Prostate gland (tissue), 2 donors: Measurements from ENCODE around the gene TLR6. TPM values are rescaled to one million over a fixed set of nuclear protein-coding genes. Genes with fewer than 3 reads are reported as not detected.

Source experiments
- DNase-seq: peaks from one replicate; pipeline ENCODE4 v3.0.0-alpha.2; 2019; ENCODE audit warnings: low spot score
- H3K27ac ChIP-seq, 2 donors: fragments of 200-600 bp; sonication (generic); 2 replicates each; pipeline ENCODE4 v1.5.1; 2017 to 2019
- H3K27me3 ChIP-seq: fragments of 200-600 bp; sonication (generic); replicated peaks from 2 replicates; pipeline ENCODE4 v1.5.1; 2019; ENCODE audit not compliant: insufficient read depth
- H3K36me3 ChIP-seq, 2 donors: fragments of 200-600 bp; sonication (generic); 1 replicate in 1 of 2; 2 replicates in 1 of 2; pipeline versions ENCODE4 v1.5.1 to v1.8.1; 2017 to 2019
- H3K4me1 ChIP-seq: fragments of 200-600 bp; sonication (generic); replicated peaks from 2 replicates; pipeline ENCODE4 v1.5.1; 2019
- H3K4me3 ChIP-seq, 2 donors: fragments of 200-600 bp; sonication (generic); 2 replicates each; pipeline ENCODE4 v1.5.1; 2017 to 2019
- H3K9me3 ChIP-seq: fragments of 200-600 bp; sonication (generic); 2 replicates; pipeline ENCODE4 v1.5.1; 2017
- CTCF ChIP-seq, 4 experiments: fragments of 200-600 bp in 2 of 4; fragments of 450-650 bp in 2 of 4; sonication (generic) in 2 of 4; IDR thresholded peaks; 1 replicate in 3 of 4; 2 replicates in 1 of 4; pipeline ENCODE4 v1.5.1; 2016 to 2019; ENCODE audit warnings: antibody characterized with exemption in 4 of 4, mild to moderate bottlenecking in 2 of 4, moderate library complexity in 2 of 4
- POLR2A ChIP-seq: fragments of 450-650 bp; IDR thresholded peaks from one replicate; pipeline ENCODE4 v1.6.1; 2016; ENCODE audit warnings: antibody characterized with exemption, mild to moderate bottlenecking
- POLR2AphosphoS5 ChIP-seq: sonication (generic); formaldehyde crosslinking; IDR thresholded peaks from one replicate; pipeline ENCODE4 v1.6.1; 2017; ENCODE audit warnings: antibody characterized with exemption
- WGBS: methylation state at CpG from one replicate; pipeline ENCODE4 v1.1.5; 2018; 5-methylcytosine and 5-hydroxymethylcytosine counted together
- intact Hi-C: fragments of 100-400 bp; cut with DNase I; formaldehyde crosslinking; loops from one replicate; pipeline ENCODE4 v1.14.2; 2022
- total RNA-seq, 2 donors: library from RNA; depleted of rRNA; stranded (reverse); fragments of >200 nt; gene quantifications; one replicate each; pipeline ENCODE4 v1.1.0, GENCODE V29; 2016

The TLR6 gene
- total RNA-seq, 2 donors from 2014 or later: 1.0 to 1.5 TPM

DNA sequence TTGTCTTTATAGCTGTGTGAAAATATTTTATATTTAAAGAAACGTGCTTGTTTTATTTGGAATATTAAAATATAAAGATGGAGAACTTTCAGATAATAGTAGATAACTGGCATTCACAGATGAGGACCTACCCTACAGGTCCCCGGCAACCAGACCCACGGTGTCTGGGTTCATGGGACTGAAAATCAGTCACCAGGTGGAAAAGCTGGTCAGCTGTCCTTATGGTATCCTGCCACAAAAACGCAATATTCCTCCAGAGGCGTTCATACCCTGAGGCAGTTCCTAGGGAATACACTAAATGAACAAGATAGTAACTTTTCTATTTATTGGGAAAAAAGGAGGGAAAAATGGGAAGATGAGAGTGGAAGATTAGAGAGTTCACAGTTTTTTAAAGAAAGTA lies 1.2 kb downstream of the TLR6 start:
- no peaks in the 10 kb centered on the region for H3K9me3 ChIP-seq
- no peak for DNase-seq
- H3K4me3 ChIP-seq: no peak overlapping the region
- TF ChIP-seq POLR2A (no peak), CTCF (IDR thresholded peaks at IDR 0.05) (no peak), POLR2AphosphoS5 (no peak)
- H3K27me3 ChIP-seq: no peaks in the 10 kb centered on the region
- no peaks in the 10 kb centered on the region for H3K36me3 ChIP-seq
- 82% methylated on average over 5 of the region's 5 CpGs for WGBS
- no peaks in the 10 kb centered on the region for H3K4me1 ChIP-seq
- no peak overlapping the region for H3K27ac ChIP-seq
- intact Hi-C loops: no loop called here

DNA sequence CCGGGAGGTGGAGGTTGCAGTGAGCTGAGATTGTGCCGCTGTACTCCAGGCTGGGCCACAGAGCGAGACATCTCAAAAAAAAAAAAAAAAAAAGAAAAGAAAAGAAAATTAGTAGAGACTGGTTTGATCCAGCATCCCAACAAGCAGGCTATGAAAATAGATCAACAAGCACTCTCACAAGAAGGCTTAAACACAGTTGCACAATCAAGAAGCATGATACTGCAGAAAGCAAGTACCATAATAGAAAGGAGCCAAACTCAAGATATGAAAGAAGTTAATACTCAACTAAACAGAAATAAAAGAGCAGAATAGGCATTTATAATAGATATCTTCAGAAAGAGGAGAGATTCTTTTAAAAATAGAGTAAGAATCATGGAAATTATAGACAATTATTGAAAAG lies 10.6 kb downstream of the TLR6 start:
- no peaks in the 10 kb centered on the region for H3K36me3 ChIP-seq
- intact Hi-C loops: no loop called here
- H3K4me3 ChIP-seq: no peak overlapping the region
- WGBS: 81% methylated on average over 3 of the region's 3 CpGs
- TF ChIP-seq POLR2A: no peak
- no peak for TF ChIP-seq POLR2AphosphoS5
- no peak for TF ChIP-seq CTCF (IDR thresholded peaks at IDR 0.05)
- no peak for DNase-seq
- no peak overlapping the region for H3K27ac ChIP-seq
- no peaks in the 10 kb centered on the region for H3K4me1 ChIP-seq
- H3K27me3 ChIP-seq: no peaks in the 10 kb centered on the region
- no peaks in the 10 kb centered on the region for H3K9me3 ChIP-seq

- TF ChIP-seq CTCF (IDR thresholded peaks at IDR 0.05): no peak
- no peak for TF ChIP-seq POLR2A
- TF ChIP-seq POLR2AphosphoS5: no peak
- DNase-seq: no peak
- intact Hi-C loops: no loop called here
- Histone ChIP-seq H3K4me1 (no peaks in the 10 kb centered on the region), H3K27ac (no peak overlapping the region), H3K27me3 (no peaks in the 10 kb centered on the region), H3K36me3 (no peaks in the 10 kb centered on the region), H3K4me3 (no peak overlapping the region), H3K9me3 (no peaks in the 10 kb centered on the region)
- WGBS: 55% methylated on average over 4 of the region's 4 CpGs
Observed at GRCh38 chr4:38842994-38843393, 13.6 kb downstream of the TLR6 start.

DNA sequence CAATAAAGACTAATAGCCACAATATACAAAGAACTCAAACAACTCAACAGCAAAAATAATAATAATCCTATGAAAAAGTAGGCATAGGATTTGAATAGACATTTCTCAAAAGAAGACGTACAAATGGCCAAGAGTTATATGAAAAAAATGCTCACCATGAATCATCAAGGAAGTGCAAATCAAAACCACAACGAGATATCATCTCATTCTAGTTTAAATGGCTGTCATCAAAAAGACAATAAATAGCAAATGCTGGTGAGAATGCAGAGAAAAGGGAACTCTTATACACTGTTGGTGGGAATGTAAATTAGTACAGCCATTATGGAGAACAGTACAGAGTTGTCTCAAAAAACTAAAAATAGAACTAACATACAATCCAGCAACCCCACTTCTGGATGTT lies 18.8 kb downstream of the TLR6 start:
- 28% methylated on average over 2 of the region's 2 CpGs for WGBS
- no peak for DNase-seq

More for the DNA sequence above, 18.8 kb downstream of the TLR6 start:
- no peaks in the 10 kb centered on the region for H3K4me1 ChIP-seq
- no peaks in the 10 kb centered on the region for H3K27me3 ChIP-seq
- no peak overlapping the region for H3K27ac ChIP-seq
- H3K4me3 ChIP-seq: no peak overlapping the region
- no peaks in the 10 kb centered on the region for H3K9me3 ChIP-seq
- no peaks in the 10 kb centered on the region for H3K36me3 ChIP-seq
- TF ChIP-seq CTCF (IDR thresholded peaks at IDR 0.05) (no peak), POLR2AphosphoS5 (no peak), POLR2A (no peak)
- intact Hi-C loops: no loop called here
